T-helper 1 cell (primary cell): Measurements from ENCODE around the gene ITGB2.

Experiments used
- DNase-seq, 5 donors: peaks; one replicate each; pipeline ENCODE4 v3.0.0-alpha.2; 2012 to 2020

ITGB2 gene

GRCh38 chr21:44955141-44955797 lies 34.6 kb upstream of the ITGB2 start:
- DNase-seq: no peak

GRCh38 chr21:44954281-44954771 lies 33.6 kb upstream of the ITGB2 start:
- DNase-seq: no peak

- DNase-seq: no peak
These were observed 32.9 kb upstream of the ITGB2 start for GRCh38 chr21:44953628-44954021.

- DNase-seq: no peak
These were observed 32.4 kb upstream of the ITGB2 start for GRCh38 chr21:44952929-44953627.

GRCh38 chr21:44952116-44952928 lies 31.6 kb upstream of the ITGB2 start:
- no peak for DNase-seq

- no peak for DNase-seq
These were observed 30.7 kb upstream of the ITGB2 start for GRCh38 chr21:44951186-44951915.

- no peak for DNase-seq
These were observed 29.7 kb upstream of the ITGB2 start for GRCh38 chr21:44950351-44950750.

GRCh38 chr21:44949779-44950198 lies 29.1 kb upstream of the ITGB2 start:
- peak; percentile 59 to 81 (median 68) for DNase-seq

- no peak for DNase-seq
These were observed 28.6 kb upstream of the ITGB2 start for GRCh38 chr21:44949161-44949778.

GRCh38 chr21:44948426-44949120 lies 27.9 kb upstream of the ITGB2 start:
- DNase-seq: no peak

GRCh38 chr21:44947930-44948331 lies 27.2 kb upstream of the ITGB2 start:
- no peak for DNase-seq

GRCh38 chr21:44947111-44947929 lies 26.6 kb upstream of the ITGB2 start:
- no peak for DNase-seq

- DNase-seq: no peak
These were observed 25.7 kb upstream of the ITGB2 start for GRCh38 chr21:44946254-44947041.

GRCh38 chr21:44944596-44944995 lies 23.9 kb upstream of the ITGB2 start:
- no peak for DNase-seq

GRCh38 chr21:44943686-44944550 lies 23.2 kb upstream of the ITGB2 start:
- no peak for DNase-seq

- no peak for DNase-seq
These were observed 22.4 kb upstream of the ITGB2 start for GRCh38 chr21:44943005-44943685.

- DNase-seq: no peak
These were observed 21.9 kb upstream of the ITGB2 start for GRCh38 chr21:44942566-44942965.

GRCh38 chr21:44941567-44941966 lies 20.9 kb upstream of the ITGB2 start:
- no peak for DNase-seq
